ENCODE measurements around the gene CACHD1.

CACHD1 gene

DNA sequence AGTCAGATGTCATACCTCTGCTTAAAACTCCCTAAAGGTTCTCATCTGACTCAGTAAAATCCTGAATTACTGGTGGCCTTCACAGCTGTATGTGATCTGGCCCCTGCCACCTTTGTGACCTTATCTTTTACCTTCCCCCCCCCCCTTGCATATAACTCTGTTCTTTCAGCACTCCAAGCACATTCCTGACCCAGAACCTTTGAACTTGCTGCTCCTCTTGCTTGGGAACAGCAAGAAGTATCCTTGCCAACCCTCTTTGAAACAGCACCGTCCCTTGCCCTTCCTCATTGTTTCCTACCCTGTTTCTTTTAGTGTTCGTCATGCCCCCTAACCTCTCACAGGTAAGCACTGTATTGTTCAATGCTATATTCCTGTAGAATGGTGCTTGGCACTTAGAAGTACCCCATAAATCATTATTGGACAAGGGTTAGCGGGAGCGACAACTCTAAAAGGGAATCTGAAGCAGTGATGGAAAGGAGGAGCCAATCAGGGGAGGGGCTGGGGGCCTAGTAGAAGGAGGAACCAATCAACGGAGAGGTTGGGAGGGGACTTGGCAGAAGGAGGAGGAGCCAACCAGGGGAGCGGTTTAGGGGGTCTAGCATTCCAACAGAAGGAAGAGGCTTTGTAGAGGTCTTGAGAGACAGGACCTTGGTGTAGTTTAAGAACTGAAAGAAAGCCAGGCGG lies 13.9 kb downstream of the CACHD1 start:
- no peak overlapping the region for H3K27ac ChIP-seq (ENCODE audit: low read length)
- no peaks in the 10 kb centered on the region for H3K27me3 ChIP-seq (ENCODE audit: control insufficient read depth in 1 of 2, insufficient read depth in 2 of 2, low read length in 2 of 2)
- H3K4me3 ChIP-seq (ENCODE audit: low read length in 2 of 2): no peak overlapping the region
- H3K9me3 ChIP-seq (ENCODE audit: control insufficient read depth in 2 of 2, low read length in 2 of 2): no peaks in the 10 kb centered on the region
- peaks cover 8% of the 10 kb centered on the region for H3K4me1 ChIP-seq (ENCODE audit: control insufficient read depth, insufficient read depth, low read length)
- H3K9ac ChIP-seq (ENCODE audit: low read length in 2 of 2): no peak overlapping the region
- no peaks in the 10 kb centered on the region for H3K36me3 ChIP-seq (ENCODE audit: control insufficient read depth in 2 of 2, insufficient read depth in 2 of 2, low read length in 2 of 2)

DNA sequence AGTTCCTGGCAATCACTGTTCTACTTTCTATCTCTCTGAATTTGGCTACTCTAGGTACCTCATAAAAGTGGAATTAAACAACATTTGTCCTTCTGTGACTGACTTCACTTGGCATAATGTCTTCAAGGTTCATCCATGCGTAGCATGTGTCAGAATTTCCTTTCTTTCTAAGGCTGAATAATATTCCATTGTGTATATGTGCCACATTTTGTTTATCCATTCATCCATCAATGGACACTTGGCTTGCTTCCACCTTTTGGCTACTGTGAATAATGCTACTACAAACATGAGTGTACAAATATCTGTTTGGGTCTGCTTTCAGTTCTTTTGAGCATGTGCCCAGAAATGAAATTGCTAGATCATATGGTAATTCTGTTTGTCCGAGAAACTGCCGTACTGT lies 14.7 kb downstream of the CACHD1 start:
- Histone ChIP-seq H3K4me3 (ENCODE audit: low read length in 2 of 2) (no peak overlapping the region), H3K9me3 (ENCODE audit: control insufficient read depth in 2 of 2, low read length in 2 of 2) (no peaks in the 10 kb centered on the region), H3K36me3 (ENCODE audit: control insufficient read depth in 2 of 2, insufficient read depth in 2 of 2, low read length in 2 of 2) (no peaks in the 10 kb centered on the region), H3K27ac (ENCODE audit: low read length) (no peak overlapping the region), H3K4me1 (ENCODE audit: control insufficient read depth, insufficient read depth, low read length) (peaks cover 2% of the 10 kb centered on the region), H3K9ac (ENCODE audit: low read length in 2 of 2) (no peak overlapping the region), H3K27me3 (ENCODE audit: control insufficient read depth in 1 of 2, insufficient read depth in 2 of 2, low read length in 2 of 2) (no peaks in the 10 kb centered on the region)

DNA sequence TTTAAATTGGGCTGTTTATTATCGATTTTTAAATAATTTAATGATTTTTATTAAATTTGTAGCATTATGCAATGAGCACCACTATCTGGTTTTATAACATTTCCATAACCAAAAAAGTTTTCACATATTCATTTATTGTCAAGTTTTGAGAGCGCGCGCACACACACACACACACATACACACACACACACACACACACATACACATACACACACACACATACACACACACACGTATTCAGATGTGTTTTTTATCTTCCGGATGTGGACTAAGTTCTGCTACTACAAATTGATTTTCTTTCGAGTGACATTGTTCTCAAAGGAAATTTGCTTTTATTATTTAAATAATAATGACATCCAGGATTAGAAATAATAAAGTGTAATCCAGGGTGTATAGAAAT lies 16.3 kb downstream of the CACHD1 start:
- Histone ChIP-seq H3K27ac (ENCODE audit: low read length) (no peak overlapping the region), H3K27me3 (ENCODE audit: control insufficient read depth in 1 of 2, insufficient read depth in 2 of 2, low read length in 2 of 2) (no peaks in the 10 kb centered on the region), H3K9ac (ENCODE audit: low read length in 2 of 2) (no peak overlapping the region), H3K4me3 (ENCODE audit: low read length in 2 of 2) (no peak overlapping the region), H3K9me3 (ENCODE audit: control insufficient read depth in 2 of 2, low read length in 2 of 2) (no peaks in the 10 kb centered on the region), H3K4me1 (ENCODE audit: control insufficient read depth, insufficient read depth, low read length) (no peaks in the 10 kb centered on the region), H3K36me3 (ENCODE audit: control insufficient read depth in 2 of 2, insufficient read depth in 2 of 2, low read length in 2 of 2) (no peaks in the 10 kb centered on the region)

DNA sequence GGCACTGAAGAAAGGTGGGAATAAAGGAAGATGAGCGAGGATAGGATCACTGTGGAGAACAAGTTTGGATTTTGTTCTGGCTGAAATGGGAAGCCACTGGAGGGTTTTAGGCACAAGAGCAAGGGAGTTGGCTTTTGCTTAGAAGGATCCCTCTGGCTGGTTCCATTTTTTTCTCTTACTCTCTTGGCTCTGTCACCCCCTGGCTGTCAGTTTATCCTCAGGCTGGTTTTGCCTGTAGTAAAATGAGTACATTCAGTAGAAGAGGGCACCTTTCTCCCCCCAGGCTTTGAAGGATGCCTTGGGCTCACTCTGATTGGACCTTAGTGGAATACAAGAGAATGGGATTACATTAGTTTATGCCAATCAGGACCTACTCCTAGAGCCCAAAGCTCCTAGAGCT lies 17.1 kb downstream of the CACHD1 start:
- no peaks in the 10 kb centered on the region for H3K4me1 ChIP-seq (ENCODE audit: control insufficient read depth, insufficient read depth, low read length)
- no peak overlapping the region for H3K27ac ChIP-seq (ENCODE audit: low read length)
- no peak overlapping the region for H3K9ac ChIP-seq (ENCODE audit: low read length in 2 of 2)
- no peaks in the 10 kb centered on the region for H3K27me3 ChIP-seq (ENCODE audit: control insufficient read depth in 1 of 2, insufficient read depth in 2 of 2, low read length in 2 of 2)
- no peak overlapping the region for H3K4me3 ChIP-seq (ENCODE audit: low read length in 2 of 2)
- no peaks in the 10 kb centered on the region for H3K9me3 ChIP-seq (ENCODE audit: control insufficient read depth in 2 of 2, low read length in 2 of 2)
- H3K36me3 ChIP-seq (ENCODE audit: control insufficient read depth in 2 of 2, insufficient read depth in 2 of 2, low read length in 2 of 2): no peaks in the 10 kb centered on the region

DNA sequence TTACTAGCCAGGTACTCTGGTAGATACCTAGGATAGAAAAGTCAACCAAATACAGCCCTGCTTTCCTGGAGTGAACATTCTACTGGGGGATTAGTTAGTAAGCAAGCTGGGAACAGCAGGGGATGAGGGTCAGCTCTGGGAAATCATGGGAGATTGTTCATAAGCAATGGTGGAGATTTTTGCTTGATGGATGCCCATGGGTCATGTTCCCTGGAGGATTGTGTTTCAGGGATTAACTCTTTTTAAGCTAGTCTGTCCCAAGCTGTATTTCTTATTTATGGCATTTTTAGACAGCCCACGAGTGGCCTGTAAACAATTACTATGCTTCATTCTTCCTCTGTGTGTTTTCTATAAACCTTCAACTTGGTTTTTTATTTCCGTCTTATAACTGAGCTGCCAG lies 18.9 kb downstream of the CACHD1 start:
- no peaks in the 10 kb centered on the region for H3K36me3 ChIP-seq (ENCODE audit: control insufficient read depth in 2 of 2, insufficient read depth in 2 of 2, low read length in 2 of 2)
- no peaks in the 10 kb centered on the region for H3K9me3 ChIP-seq (ENCODE audit: control insufficient read depth in 2 of 2, low read length in 2 of 2)
- no peak overlapping the region for H3K4me3 ChIP-seq (ENCODE audit: low read length in 2 of 2)
- no peaks in the 10 kb centered on the region for H3K4me1 ChIP-seq (ENCODE audit: control insufficient read depth, insufficient read depth, low read length)
- H3K27ac ChIP-seq (ENCODE audit: low read length): no peak overlapping the region
- H3K9ac ChIP-seq (ENCODE audit: low read length in 2 of 2): no peak overlapping the region
- H3K27me3 ChIP-seq (ENCODE audit: control insufficient read depth in 1 of 2, insufficient read depth in 2 of 2, low read length in 2 of 2): no peaks in the 10 kb centered on the region

DNA sequence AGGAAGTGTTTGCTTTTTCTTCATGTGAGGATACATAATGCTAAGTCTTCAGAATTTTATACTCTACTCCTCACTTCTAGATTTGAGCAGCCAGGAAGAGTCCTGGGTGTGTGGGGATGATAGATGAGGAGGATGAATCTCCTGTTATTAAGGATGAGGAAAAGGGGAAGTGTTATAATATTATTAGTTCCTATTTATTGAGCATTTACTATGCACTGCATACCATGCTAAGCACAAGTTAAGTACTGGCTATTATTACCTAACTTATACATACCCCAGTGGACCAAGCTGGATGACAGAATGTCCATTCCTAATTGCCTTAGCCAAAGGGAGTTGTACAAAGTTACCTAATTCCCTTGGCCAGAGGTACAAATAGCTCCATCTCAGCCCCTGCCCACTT lies 19.8 kb downstream of the CACHD1 start:
- Histone ChIP-seq H3K36me3 (ENCODE audit: control insufficient read depth in 2 of 2, insufficient read depth in 2 of 2, low read length in 2 of 2) (no peaks in the 10 kb centered on the region), H3K9me3 (ENCODE audit: control insufficient read depth in 2 of 2, low read length in 2 of 2) (no peaks in the 10 kb centered on the region), H3K4me1 (ENCODE audit: control insufficient read depth, insufficient read depth, low read length) (no peaks in the 10 kb centered on the region), H3K9ac (ENCODE audit: low read length in 2 of 2) (no peak overlapping the region), H3K4me3 (ENCODE audit: low read length in 2 of 2) (no peak overlapping the region), H3K27ac (ENCODE audit: low read length) (no peak overlapping the region), H3K27me3 (ENCODE audit: control insufficient read depth in 1 of 2, insufficient read depth in 2 of 2, low read length in 2 of 2) (no peaks in the 10 kb centered on the region)

DNA sequence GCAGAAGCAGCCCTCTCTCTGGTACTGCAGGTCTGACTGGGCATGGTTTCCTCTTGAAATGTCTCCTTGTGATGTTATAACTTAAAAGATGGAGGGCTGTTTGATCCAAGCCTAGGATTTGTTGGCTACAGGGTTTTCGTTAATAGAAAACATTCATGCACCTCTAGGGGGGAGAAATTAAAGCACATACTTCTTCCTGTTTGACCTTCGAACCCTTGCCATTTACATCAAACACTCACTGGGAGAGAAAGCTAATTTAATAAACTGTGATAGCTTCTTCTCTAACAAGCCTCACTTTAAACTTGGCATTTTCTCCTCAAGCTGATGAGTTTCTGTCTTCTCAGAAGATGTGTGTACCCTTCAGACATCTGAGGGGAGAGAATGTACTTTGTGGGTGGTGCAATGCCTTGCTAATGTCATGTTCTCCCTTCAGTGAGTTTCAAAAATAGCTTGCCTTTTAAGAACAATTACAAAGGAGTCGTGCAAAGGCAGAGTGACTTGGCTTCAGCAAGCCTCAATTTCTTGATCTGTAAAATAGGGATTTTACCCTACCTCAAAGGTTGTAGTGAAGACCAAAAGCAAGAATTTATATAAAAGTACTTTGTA lies 20.4 kb downstream of the CACHD1 start:
- Histone ChIP-seq H3K9ac (ENCODE audit: low read length in 2 of 2) (no peak overlapping the region), H3K27ac (ENCODE audit: low read length) (no peak overlapping the region), H3K4me3 (ENCODE audit: low read length in 2 of 2) (no peak overlapping the region), H3K9me3 (ENCODE audit: control insufficient read depth in 2 of 2, low read length in 2 of 2) (no peaks in the 10 kb centered on the region), H3K27me3 (ENCODE audit: control insufficient read depth in 1 of 2, insufficient read depth in 2 of 2, low read length in 2 of 2) (no peaks in the 10 kb centered on the region), H3K4me1 (ENCODE audit: control insufficient read depth, insufficient read depth, low read length) (no peaks in the 10 kb centered on the region), H3K36me3 (ENCODE audit: control insufficient read depth in 2 of 2, insufficient read depth in 2 of 2, low read length in 2 of 2) (no peaks in the 10 kb centered on the region)

DNA sequence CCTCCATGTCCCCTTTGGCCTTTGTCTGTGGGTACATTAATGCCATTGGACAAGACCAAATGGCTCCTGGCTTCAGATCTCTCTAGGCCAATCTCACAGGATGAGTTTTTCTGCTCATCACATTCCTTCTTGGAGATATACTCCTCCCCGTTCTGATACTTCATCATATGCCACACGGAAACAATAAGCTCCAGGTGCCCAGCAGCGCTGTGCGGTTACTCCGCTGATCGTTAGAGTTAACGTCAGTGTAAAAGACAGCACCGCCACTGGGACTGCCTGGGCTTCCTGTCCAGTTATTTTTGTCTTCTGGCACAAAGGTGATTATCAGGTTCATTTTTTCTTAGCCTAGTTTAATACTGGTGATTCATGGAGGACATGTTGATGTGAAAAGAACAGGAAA lies 22.5 kb downstream of the CACHD1 start:
- Histone ChIP-seq H3K27me3 (ENCODE audit: control insufficient read depth in 1 of 2, insufficient read depth in 2 of 2, low read length in 2 of 2) (no peaks in the 10 kb centered on the region), H3K4me3 (ENCODE audit: low read length in 2 of 2) (no peak overlapping the region), H3K9me3 (ENCODE audit: control insufficient read depth in 2 of 2, low read length in 2 of 2) (no peaks in the 10 kb centered on the region), H3K36me3 (ENCODE audit: control insufficient read depth in 2 of 2, insufficient read depth in 2 of 2, low read length in 2 of 2) (no peaks in the 10 kb centered on the region), H3K4me1 (ENCODE audit: control insufficient read depth, insufficient read depth, low read length) (no peaks in the 10 kb centered on the region), H3K9ac (ENCODE audit: low read length in 2 of 2) (no peak overlapping the region), H3K27ac (ENCODE audit: low read length) (no peak overlapping the region)

DNA sequence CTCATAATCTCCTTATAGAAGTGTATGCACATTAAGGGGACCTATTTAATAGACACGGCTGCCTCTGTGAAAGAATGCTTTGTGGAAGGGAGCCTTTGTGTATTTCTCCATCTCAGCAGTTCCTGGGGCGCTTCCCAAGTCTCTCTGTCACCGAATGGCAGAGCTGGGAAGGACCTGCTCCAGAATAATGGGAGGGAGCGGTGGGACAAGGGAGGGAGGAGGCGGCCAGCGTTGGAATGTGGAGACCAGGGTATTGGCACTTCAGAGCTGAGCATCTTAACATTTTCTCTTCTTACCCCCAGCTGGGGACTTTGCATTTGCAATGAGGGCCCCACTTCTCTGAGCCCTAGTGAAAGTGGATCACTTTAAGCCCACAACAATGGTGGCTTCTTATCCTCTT lies 23.9 kb downstream of the CACHD1 start:
- Histone ChIP-seq H3K9me3 (ENCODE audit: control insufficient read depth in 2 of 2, low read length in 2 of 2) (no peaks in the 10 kb centered on the region), H3K4me3 (ENCODE audit: low read length in 2 of 2) (no peak overlapping the region), H3K4me1 (ENCODE audit: control insufficient read depth, insufficient read depth, low read length) (no peaks in the 10 kb centered on the region), H3K27ac (ENCODE audit: low read length) (no peak overlapping the region), H3K36me3 (ENCODE audit: control insufficient read depth in 2 of 2, insufficient read depth in 2 of 2, low read length in 2 of 2) (no peaks in the 10 kb centered on the region), H3K27me3 (ENCODE audit: control insufficient read depth in 1 of 2, insufficient read depth in 2 of 2, low read length in 2 of 2) (no peaks in the 10 kb centered on the region), H3K9ac (ENCODE audit: low read length in 2 of 2) (no peak overlapping the region)

DNA sequence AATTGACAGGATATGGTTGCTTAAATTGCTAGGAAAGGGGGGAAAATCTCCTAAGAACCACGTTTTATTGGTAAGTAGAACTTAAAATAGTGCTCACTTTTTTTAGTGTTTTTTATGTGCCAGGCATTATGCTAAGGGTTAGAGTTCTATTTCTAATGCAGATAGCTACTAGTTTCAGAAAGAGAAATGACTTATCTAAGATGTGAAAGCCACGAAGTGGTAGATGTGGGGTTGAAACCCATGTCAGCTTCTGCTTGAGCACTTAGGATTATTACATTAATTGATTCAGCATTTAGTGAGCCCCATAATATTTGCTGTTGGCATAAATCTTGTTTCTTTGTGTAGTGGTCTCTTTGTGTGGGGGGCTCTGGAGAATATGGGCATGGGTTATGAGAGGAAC lies 24.7 kb downstream of the CACHD1 start:
- H3K9me3 ChIP-seq (ENCODE audit: control insufficient read depth in 2 of 2, low read length in 2 of 2): no peaks in the 10 kb centered on the region
- H3K27ac ChIP-seq (ENCODE audit: low read length): no peak overlapping the region
- H3K4me3 ChIP-seq (ENCODE audit: low read length in 2 of 2): no peak overlapping the region
- H3K27me3 ChIP-seq (ENCODE audit: control insufficient read depth in 1 of 2, insufficient read depth in 2 of 2, low read length in 2 of 2): no peaks in the 10 kb centered on the region
- no peaks in the 10 kb centered on the region for H3K4me1 ChIP-seq (ENCODE audit: control insufficient read depth, insufficient read depth, low read length)
- no peak overlapping the region for H3K9ac ChIP-seq (ENCODE audit: low read length in 2 of 2)
- no peaks in the 10 kb centered on the region for H3K36me3 ChIP-seq (ENCODE audit: control insufficient read depth in 2 of 2, insufficient read depth in 2 of 2, low read length in 2 of 2)

DNA sequence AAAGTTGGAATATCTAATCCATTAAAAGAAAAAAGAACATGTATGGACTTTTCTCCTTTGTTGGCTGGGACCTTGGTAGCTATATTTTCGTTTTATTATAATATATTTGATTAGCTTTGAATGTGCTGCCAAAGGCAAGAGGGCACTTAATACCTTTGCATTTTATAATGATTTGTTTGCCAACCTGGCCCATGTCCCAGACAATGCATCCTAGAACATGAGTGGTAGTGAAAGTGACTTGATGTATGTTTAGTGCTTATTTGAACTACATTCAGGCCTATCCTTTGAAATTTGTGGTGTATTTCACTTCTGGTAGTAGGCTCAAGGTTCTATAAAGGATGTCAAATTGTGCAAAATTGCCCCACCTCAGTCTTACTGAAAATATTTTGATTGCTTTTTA lies 25.9 kb downstream of the CACHD1 start:
- Histone ChIP-seq H3K27me3 (ENCODE audit: control insufficient read depth in 1 of 2, insufficient read depth in 2 of 2, low read length in 2 of 2) (no peaks in the 10 kb centered on the region), H3K9me3 (ENCODE audit: control insufficient read depth in 2 of 2, low read length in 2 of 2) (no peaks in the 10 kb centered on the region), H3K36me3 (ENCODE audit: control insufficient read depth in 2 of 2, insufficient read depth in 2 of 2, low read length in 2 of 2) (no peaks in the 10 kb centered on the region), H3K4me3 (ENCODE audit: low read length in 2 of 2) (no peak overlapping the region), H3K27ac (ENCODE audit: low read length) (no peak overlapping the region), H3K4me1 (ENCODE audit: control insufficient read depth, insufficient read depth, low read length) (no peaks in the 10 kb centered on the region), H3K9ac (ENCODE audit: low read length in 2 of 2) (no peak overlapping the region)

Data from stomach smooth muscle (tissue), 2 donors.